Peyer's patch (tissue), 4 donors: ENCODE data around the gene SPANXN4.

Experiments used
- CTCF ChIP-seq, 6 experiments: fragments of 450-650 bp in 4 of 6; fragments of 200-600 bp in 2 of 6; sonication (generic) in 1 of 6; IDR thresholded peaks; one replicate each; pipeline ENCODE4 v1.5.1; 2017 to 2019; ENCODE audit warnings: antibody characterized with exemption in 6 of 6, mild to moderate bottlenecking in 3 of 6, moderate library complexity in 1 of 6
- POLR2A ChIP-seq, 2 donors: fragments of 450-650 bp; IDR thresholded peaks; one replicate each; pipeline ENCODE4 v1.5.1; 2017; ENCODE audit warnings: antibody characterized with exemption in 2 of 2, mild to moderate bottlenecking in 2 of 2, moderate library complexity in 2 of 2

GRCh38 chrX:142998447-142999198, 27.1 kb upstream of the SPANXN4 start:
- TF ChIP-seq CTCF (IDR thresholded peaks at IDR 0.05), result no peak
- TF ChIP-seq POLR2A (IDR thresholded peaks at IDR 0.05), result no peak
